Transverse colon (tissue), 3 donors: ENCODE data around the gene KATNBL1.

Experiments
- CTCF ChIP-seq, 5 experiments: fragments of 200-600 bp in 3 of 5; fragments of 450-650 bp in 2 of 5; sonication (generic) in 3 of 5; IDR thresholded peaks; 1 replicate in 2 of 5; 2 replicates in 3 of 5; pipeline ENCODE4 v1.5.1; 2016 to 2017; ENCODE audit warnings: antibody characterized with exemption in 5 of 5, inconsistent platforms in 3 of 5, mild to moderate bottlenecking in 2 of 5, moderate library complexity in 1 of 5
- POLR2A ChIP-seq: fragments of 450-650 bp; IDR thresholded peaks from one replicate; pipeline ENCODE4 v1.6.1; 2016; ENCODE audit warnings: antibody characterized with exemption, mild to moderate bottlenecking, moderate library complexity

GRCh38 chr15:34216527-34217270, 6.8 kb upstream of the KATNBL1 start:
- no peak for TF ChIP-seq CTCF (IDR thresholded peaks at IDR 0.05)
- no peak for TF ChIP-seq POLR2A
